K562 (cell line): ENCODE results near the gene UGT2B17.

Experiments used
- ATF2 ChIP-seq: sonication (generic); formaldehyde crosslinking; IDR thresholded peaks from 2 replicates; pipeline ENCODE4 v1.8.1; 2022; ENCODE audit warnings: missing genetic modification reagents
- CHD2 ChIP-seq: IDR thresholded peaks from 2 replicates; pipeline ENCODE4 v1.6.1; 2011; ENCODE audit warnings: low read depth, low read length
- CTCF ChIP-seq, 3 experiments: IDR thresholded peaks in 2 of 3; conservative IDR thresholded peaks in 1 of 3; 2 replicates each; pipeline ENCODE4 v1.5.1; 2011 to 2012; ENCODE audit warnings: low read length in 3 of 3, mild to moderate bottlenecking in 3 of 3, control low read depth in 2 of 3, improper control_type of control experiment in 1 of 3, inconsistent platforms in 1 of 3, low read depth in 1 of 3, mixed read lengths in 1 of 3, moderate library complexity in 1 of 3; ENCODE audit not compliant: insufficient read depth in 2 of 3
- EZH2 ChIP-seq: IDR thresholded peaks from 2 replicates; pipeline ENCODE4 v1.6.1; 2012; ENCODE audit warnings: low read depth, mild to moderate bottlenecking, inconsistent platforms, low read length, borderline replicate concordance
- HDAC2 ChIP-seq: fragments of 450-650 bp; IDR thresholded peaks from 2 replicates; pipeline ENCODE4 v1.6.1; 2016; ENCODE audit warnings: mild to moderate bottlenecking
- MEF2D ChIP-seq: conservative IDR thresholded peaks from 2 replicates; pipeline ENCODE4 v1.6.1; 2016; ENCODE audit warnings: low read depth, missing genetic modification characterization, missing compliant biosample characterization
- PHF8 ChIP-seq: fragments of 200-600 bp; sonication (generic); IDR thresholded peaks from 2 replicates; pipeline ENCODE4 v1.6.1; 2012; ENCODE audit warnings: mixed run types, mild to moderate bottlenecking, inconsistent platforms, low read length, moderate library complexity, borderline replicate concordance
- RBM15 ChIP-seq: fragments of 200-400 bp; formaldehyde crosslinking; IDR thresholded peaks from 2 replicates; pipeline ENCODE4 v1.6.1; 2018; ENCODE audit warnings: mild to moderate bottlenecking, low read length, moderate library complexity; ENCODE audit not compliant: insufficient read depth
- RREB1 ChIP-seq: fragments of 250-450 bp; sonication (Bioruptor Pico); IDR thresholded peaks from 2 replicates; pipeline ENCODE4 v1.4.0; 2020
- ZBTB1 ChIP-seq: sonication (generic); formaldehyde crosslinking; IDR thresholded peaks from 2 replicates; pipeline ENCODE4 v1.8.1; 2023; ENCODE audit warnings: missing genetic modification reagents, low read depth, mild to moderate bottlenecking, borderline replicate concordance
- ZBTB49 ChIP-seq: sonication (generic); formaldehyde crosslinking; IDR thresholded peaks from 2 replicates; pipeline ENCODE4 v1.8.0; 2022; ENCODE audit warnings: missing genetic modification reagents, mild to moderate bottlenecking, borderline replicate concordance
- ZKSCAN1 ChIP-seq: fragments of 150-350 bp; IDR thresholded peaks from 2 replicates; pipeline ENCODE4 v1.6.1; 2016; ENCODE audit warnings: low read depth, low read length

GRCh38 chr4:68570122-68570507 lies 6.0 kb downstream of the UGT2B17 start:
- no peak for TF ChIP-seq RREB1 (CRISPR knock-in tag)
- no peak for TF ChIP-seq ZKSCAN1
- no peak for TF ChIP-seq CTCF (IDR thresholded peaks at IDR 0.05 in 2 of 3, conservative IDR thresholded peaks at IDR 0.05 in 1 of 3; ENCODE audit: insufficient read depth in 2 of 3, low read depth in 1 of 3, low read length in 3 of 3)
- no peak for TF ChIP-seq MEF2D
- TF ChIP-seq ATF2 (CRISPR knock-in tag), result no peak
- TF ChIP-seq EZH2, result no peak
- TF ChIP-seq CHD2, result no peak
- no peak for TF ChIP-seq RBM15
- TF ChIP-seq PHF8, result no peak
- no peak for TF ChIP-seq ZBTB1 (CRISPR knock-in tag)
- TF ChIP-seq HDAC2, result no peak
- no peak for TF ChIP-seq ZBTB49 (CRISPR knock-in tag)
